Neutrophil (primary cell): ENCODE results near the gene TNFRSF19.

Experiments used
- H3K27ac ChIP-seq: fragments of 200-600 bp; sonication (generic); 2 replicates; pipeline ENCODE4 v1.5.1; 2016; ENCODE audit warnings: mild to moderate bottlenecking, moderate library complexity
- H3K27me3 ChIP-seq: fragments of 200-600 bp; sonication (generic); 2 replicates; pipeline ENCODE4 v1.6.0; 2016; ENCODE audit warnings: mild to moderate bottlenecking
- H3K36me3 ChIP-seq: fragments of 200-600 bp; sonication (generic); 2 replicates; pipeline ENCODE4 v1.5.1; 2017
- H3K4me1 ChIP-seq, 2 experiments: fragments of 200-600 bp in 1 of 2; sonication (generic) in 1 of 2; 1 replicate in 1 of 2; 2 replicates in 1 of 2; pipeline versions ENCODE4 v1.5.1 to v1.6.1; 2013 to 2016; ENCODE audit warnings: low read depth in 1 of 2, low read length in 1 of 2, mild to moderate bottlenecking in 1 of 2, moderate library complexity in 1 of 2; ENCODE audit not compliant: control insufficient read depth in 1 of 2, insufficient read depth in 1 of 2
- H3K4me3 ChIP-seq, 2 experiments: fragments of 200-600 bp in 1 of 2; sonication (generic) in 1 of 2; 1 replicate in 1 of 2; 2 replicates in 1 of 2; pipeline ENCODE4 v1.5.1; 2013 to 2016; ENCODE audit warnings: low read depth in 1 of 2, low read length in 1 of 2, mild to moderate bottlenecking in 1 of 2, moderate library complexity in 1 of 2
- H3K9me3 ChIP-seq: fragments of 200-600 bp; sonication (generic); 2 replicates; pipeline ENCODE4 v1.5.1; 2016
- CTCF ChIP-seq: fragments of 200-600 bp; sonication (generic); IDR thresholded peaks from 2 replicates; pipeline ENCODE4 v1.5.1; 2016; ENCODE audit warnings: antibody characterized with exemption

The TNFRSF19 gene

GRCh38 chr13:23608138-23608537 lies 37.9 kb downstream of the TNFRSF19 start:
- H3K4me1 ChIP-seq, result peaks cover 13 to 22% of the 10 kb centered on the region in 2 experiments
- no peak for TF ChIP-seq CTCF
- H3K9me3 ChIP-seq, result no peaks in the 10 kb centered on the region
- no peaks in the 10 kb centered on the region for H3K27me3 ChIP-seq
- H3K36me3 ChIP-seq, result no peaks in the 10 kb centered on the region
- peak overlapping the region in 1 of 2 experiments; percentile 9 for H3K4me3 ChIP-seq
- no peak overlapping the region for H3K27ac ChIP-seq

- Histone ChIP-seq H3K4me1 (peaks cover 13 to 22% of the 10 kb centered on the region in 2 experiments), H3K4me3 (peak overlapping the region in 1 of 2 experiments; percentile 9), H3K27me3 (no peaks in the 10 kb centered on the region), H3K36me3 (no peaks in the 10 kb centered on the region), H3K9me3 (no peaks in the 10 kb centered on the region), H3K27ac (no peak overlapping the region)
- TF ChIP-seq CTCF, result no peak
These were observed 38.6 kb downstream of the TNFRSF19 start for GRCh38 chr13:23608701-23609413.

GRCh38 chr13:23609414-23609760 lies 39.2 kb downstream of the TNFRSF19 start:
- no peak overlapping the region for H3K27ac ChIP-seq
- H3K27me3 ChIP-seq, result no peaks in the 10 kb centered on the region
- no peak for TF ChIP-seq CTCF
- no peaks in the 10 kb centered on the region for H3K9me3 ChIP-seq
- H3K36me3 ChIP-seq, result no peaks in the 10 kb centered on the region
- peaks cover 13 to 22% of the 10 kb centered on the region in 2 experiments for H3K4me1 ChIP-seq
- H3K4me3 ChIP-seq, result no peak overlapping the region

GRCh38 chr13:23609874-23610576 lies 39.8 kb downstream of the TNFRSF19 start:
- H3K27me3 ChIP-seq, result no peaks in the 10 kb centered on the region
- H3K4me3 ChIP-seq, result no peak overlapping the region
- H3K4me1 ChIP-seq, result peaks cover 13 to 22% of the 10 kb centered on the region in 2 experiments
- TF ChIP-seq CTCF, result no peak
- H3K27ac ChIP-seq, result no peak overlapping the region
- H3K36me3 ChIP-seq, result no peaks in the 10 kb centered on the region
- H3K9me3 ChIP-seq, result no peaks in the 10 kb centered on the region

- no peaks in the 10 kb centered on the region for H3K36me3 ChIP-seq
- no peak for TF ChIP-seq CTCF
- H3K9me3 ChIP-seq, result no peaks in the 10 kb centered on the region
- peaks cover 13 to 22% of the 10 kb centered on the region in 2 experiments for H3K4me1 ChIP-seq
- no peaks in the 10 kb centered on the region for H3K27me3 ChIP-seq
- H3K27ac ChIP-seq, result no peak overlapping the region
- H3K4me3 ChIP-seq, result no peak overlapping the region
These were observed 40.8 kb downstream of the TNFRSF19 start for GRCh38 chr13:23610966-23611491.
